ENCODE results near the gene CASKIN1. TPM values are rescaled to one million over a fixed set of nuclear protein-coding genes. Genes with fewer than 3 reads are reported as not detected.

Gene CASKIN1
- total and polyA plus RNA-seq, 10 of the 15 experiments (the other 5 are each of a cell fraction or from before 2014, with no cell fraction given): 0.03 to 0.33 (median 0.11) TPM; not detected in 5

- TF ChIP-seq PBX3 (IDR thresholded peaks at IDR 0.05; ENCODE audit: insufficient replicate concordance, low read depth, low read length): no peak
These were observed 35.4 kb downstream of the CASKIN1 start (continued) for GRCh38 chr16:2160915-2161551.

- H3K27ac ChIP-seq (ENCODE audit: control insufficient read depth, insufficient read depth): no peak overlapping the region
- POLR2A ChIA-PET: no interaction called here
- RAD21 ChIA-PET (ENCODE audit: unreplicated experiment): no interaction called here
- SMC1A ChIA-PET (ENCODE audit: uncharacterized antibody, unreplicated experiment): interaction anchor here (0.8 kb wide), 1 partner anchor 92 kb away, joined by 4 read pairs; the partner anchor contains the start of gene ECI1
- peaks cover 0 to 2% of the 10 kb centered on the region in 2 experiments; a peak in 2 of 4 replicates for H3K36me3 ChIP-seq (ENCODE audit: control insufficient read depth in 2 of 2, insufficient read depth in 2 of 2, low read length in 1 of 2)
- 3% methylated on average over 24 of the region's 24 CpGs for WGBS (ENCODE audit: insufficient coverage, insufficient replicate concordance, low lambda C conversion rate, missing lambda C conversion rate)
- H3K9me3 ChIP-seq (replicated peaks; ENCODE audit: control insufficient read depth, insufficient read depth, low read length): no peaks in the 10 kb centered on the region; the same call in 2 of the 3 replicates
- in situ Hi-C loops (cut with MboI) (no loop called here), intact Hi-C loops (cut with micrococcal nuclease; ENCODE audit: unreplicated experiment) (loop anchor here (5.0 kb wide), 1 partner anchor 103 kb away; no protein-coding TSS in a partner anchor)
- H3K4me3 ChIP-seq: peak overlapping the region; percentile 55; the same call in 1 of the 2 replicates
- H3K27me3 ChIP-seq (replicated peaks in 1 of 2; ENCODE audit: control insufficient read depth in 2 of 2, insufficient read depth in 2 of 2, low read length in 1 of 2): no peaks in the 10 kb centered on the region
- no peak overlapping the region; the same call in 1 of the 2 replicates for H3K9ac ChIP-seq (ENCODE audit: control insufficient read depth, insufficient read depth, low read length)
- peak overlapping the region; percentile 55 for H3K4me2 ChIP-seq (ENCODE audit: control insufficient read depth, insufficient read depth)
- DNase-seq (ENCODE audit: low read depth, low spot score): no peak
- H2AFZ ChIP-seq (ENCODE audit: control insufficient read depth, low read depth, low read length): no peak overlapping the region
- CTCF ChIA-PET: interaction anchor here (1.1 to 1.5 kb wide), 2 partner anchors 19 to 92 kb away, joined by 3 to 4 read pairs; partner anchors contain the start of gene ECI1
- peaks cover 26% of the 10 kb centered on the region for H3K4me1 ChIP-seq (ENCODE audit: control insufficient read depth, insufficient read depth, low read length)
- no TSS peak for BruUV-seq (replicated peaks)
- ATAC-seq: no peak
- FAIRE-seq: no peak
- peaks cover 81% of the 10 kb centered on the region for H3K79me2 ChIP-seq (ENCODE audit: control insufficient read depth, insufficient read depth, low read length)
- no peaks in the 10 kb centered on the region for H4K20me1 ChIP-seq (ENCODE audit: control insufficient read depth, insufficient read depth)
- TF ChIP-seq ATF7 (IDR thresholded peaks at IDR 0.05; ENCODE audit: low read depth) (no peak), MEF2B (IDR thresholded peaks at IDR 0.05; ENCODE audit: partially characterized antibody, poor library complexity, severe bottlenecking) (no peak), RELB (IDR thresholded peaks at IDR 0.05; ENCODE audit: low read depth) (no peak), E4F1 (IDR thresholded peaks at IDR 0.05; ENCODE audit: borderline replicate concordance, partially characterized antibody) (no peak), SMAD1 (IDR thresholded peaks at IDR 0.05; ENCODE audit: low read depth, partially characterized antibody) (no peak), SREBF2 (IDR thresholded peaks at IDR 0.05; ENCODE audit: low read length) (no peak), BRCA1 (IDR thresholded peaks at IDR 0.05; ENCODE audit: low read depth, low read length) (no peak), TARDBP (IDR thresholded peaks at IDR 0.05; ENCODE audit: borderline replicate concordance) (no peak), SMAD5 (IDR thresholded peaks at IDR 0.05; ENCODE audit: low read depth) (no peak), SKIL (IDR thresholded peaks at IDR 0.05; ENCODE audit: low read depth, poor library complexity, severe bottlenecking) (no peak), ZNF217 (IDR thresholded peaks at IDR 0.05) (no peak), NFIC (IDR thresholded peaks at IDR 0.05; ENCODE audit: low read depth, low read length) (no peak)
These were observed 37.1 kb downstream of the CASKIN1 start for GRCh38 chr16:2159175-2159838.
